Stimulated activated CD4-positive, alpha-beta T cell treated with anti-CD3 and anti-CD28 coated beads, Interleukin-12 subunit alpha, Interleukin-12 subunit beta, amount 100 ng/mL, for 48 hours (primary cell): ENCODE data around the gene R3HDM2.
A peak's percentile ranks its signal among the peaks of the same experiment; 100 is the strongest.

Experiments
- DNase-seq, 3 donors: peaks; one replicate each; pipeline ENCODE4 v3.0.0-alpha.2; 2020; ENCODE audit warnings: low read depth in 2 of 3, low spot score in 1 of 3

R3HDM2 gene

DNA sequence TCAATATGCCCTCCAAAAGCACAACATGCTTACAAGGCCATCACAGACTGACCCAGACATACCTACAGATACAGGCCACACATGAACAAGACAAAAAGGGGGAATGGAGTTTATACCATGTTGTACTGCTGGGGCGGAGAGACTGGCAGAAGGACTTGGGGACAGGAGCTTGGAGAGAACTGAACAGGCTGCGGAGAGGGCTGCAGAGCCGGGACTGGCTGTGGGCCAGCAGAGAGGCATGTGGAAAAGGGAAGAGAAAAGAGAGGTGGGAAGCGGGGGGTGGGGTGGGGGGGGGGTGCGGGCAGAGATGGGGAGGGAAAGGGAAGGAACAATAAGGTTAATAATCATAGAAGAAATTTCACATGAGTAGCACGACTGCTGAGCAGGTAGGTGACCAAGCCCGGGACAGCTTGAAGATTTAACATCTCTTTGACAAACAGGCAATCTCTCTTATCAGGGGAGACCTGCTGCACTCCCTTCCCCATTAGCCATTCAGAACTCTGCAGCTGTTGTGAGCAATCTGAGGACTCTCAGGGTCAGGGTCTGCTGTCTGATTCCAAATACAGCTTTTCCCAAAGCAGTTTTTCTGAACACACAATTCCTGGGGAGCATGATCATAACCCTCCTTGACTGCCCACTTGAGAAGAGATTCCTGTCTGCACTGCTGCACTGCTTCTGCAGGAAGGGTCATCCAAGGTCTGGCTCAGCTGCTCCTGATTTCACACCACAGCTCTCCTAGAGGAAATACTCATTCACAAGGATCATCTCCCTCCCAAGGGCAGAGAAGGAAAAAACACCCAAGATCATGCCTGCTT lies 158.3 kb downstream of the R3HDM2 start:
- no peak for DNase-seq

DNA sequence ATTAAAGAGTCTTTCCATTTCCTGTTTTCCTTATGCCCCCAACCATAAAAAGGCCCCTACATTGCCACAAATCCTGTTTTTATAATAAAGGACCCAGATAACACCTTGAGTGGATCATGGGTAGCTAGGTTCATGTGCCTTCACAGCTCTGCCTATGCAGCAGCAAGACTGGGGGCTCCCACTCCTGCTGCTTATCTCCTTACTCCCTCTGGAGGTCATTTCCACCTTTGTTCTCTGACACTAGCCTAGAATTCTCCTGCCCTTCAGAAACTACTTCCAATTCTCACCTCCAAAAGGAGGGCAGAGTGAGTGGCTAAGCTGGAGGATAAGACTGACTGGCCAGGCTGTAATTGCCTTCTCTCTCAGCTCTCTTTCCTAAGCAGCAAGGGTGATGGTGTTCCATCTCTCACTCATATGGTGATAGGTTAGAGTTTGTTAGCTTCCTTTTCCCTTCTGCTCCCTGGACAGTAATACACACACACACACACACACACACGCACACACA lies 159.8 kb downstream of the R3HDM2 start:
- DNase-seq: no peak

DNA sequence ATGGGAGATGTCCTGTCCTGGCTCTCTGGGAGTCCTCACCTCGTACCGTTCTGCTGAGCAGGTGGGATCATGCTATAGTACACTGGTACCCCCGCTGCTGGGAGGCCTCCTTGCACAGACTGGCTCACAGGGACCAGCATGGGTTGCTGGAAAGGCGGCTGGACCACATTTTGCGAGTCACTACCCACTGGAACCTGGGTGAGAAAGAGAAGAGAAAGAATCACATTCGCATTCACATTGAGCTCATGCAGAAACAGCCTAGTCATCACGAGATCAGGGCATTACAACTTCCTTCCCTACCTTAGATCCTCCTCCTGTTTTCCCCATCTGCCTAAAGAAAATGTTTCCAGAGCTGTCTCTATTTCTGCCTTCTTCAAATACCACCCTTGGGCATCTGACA lies 162.6 kb downstream of the R3HDM2 start:
- DNase-seq: peak; percentile 23 to 38 (median 23)

DNA sequence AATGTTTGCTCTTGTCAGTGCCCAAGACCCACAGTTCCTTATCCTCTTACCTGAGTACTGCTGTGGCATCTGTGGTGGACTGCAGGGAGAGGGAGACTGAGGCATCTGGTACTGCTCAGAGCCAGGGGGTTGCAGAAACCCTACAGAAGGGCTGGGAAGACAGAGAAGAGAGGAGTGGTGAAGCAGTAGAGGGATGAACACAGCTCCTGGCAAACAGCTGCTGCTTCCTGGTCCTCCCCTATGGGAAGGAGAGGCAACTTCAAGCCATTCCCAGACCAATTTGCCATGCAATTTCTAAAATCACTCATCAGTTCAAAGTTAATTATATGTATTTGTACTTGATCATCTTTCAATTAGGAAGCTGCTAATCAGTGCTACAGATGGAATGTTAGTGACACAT lies 164.2 kb downstream of the R3HDM2 start:
- DNase-seq: no peak

DNA sequence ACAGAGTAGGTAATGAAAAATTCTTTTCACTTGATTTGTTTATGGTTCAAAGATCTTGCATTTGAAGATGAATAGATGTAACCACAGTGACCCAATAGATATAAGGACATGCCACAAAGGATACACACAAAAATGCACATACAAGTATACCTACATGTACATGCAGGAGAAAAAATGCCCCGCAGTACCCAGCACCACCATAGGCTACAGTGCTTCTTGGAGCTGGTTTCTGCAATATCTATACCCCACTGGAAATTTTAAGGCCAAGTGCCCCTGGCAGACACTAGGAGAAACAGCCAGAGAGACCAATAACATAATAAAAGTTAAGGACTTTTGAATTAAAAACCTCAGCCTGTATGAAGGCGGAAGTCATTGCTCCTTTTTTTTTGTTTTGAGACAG lies 167.7 kb downstream of the R3HDM2 start:
- no peak for DNase-seq

DNA sequence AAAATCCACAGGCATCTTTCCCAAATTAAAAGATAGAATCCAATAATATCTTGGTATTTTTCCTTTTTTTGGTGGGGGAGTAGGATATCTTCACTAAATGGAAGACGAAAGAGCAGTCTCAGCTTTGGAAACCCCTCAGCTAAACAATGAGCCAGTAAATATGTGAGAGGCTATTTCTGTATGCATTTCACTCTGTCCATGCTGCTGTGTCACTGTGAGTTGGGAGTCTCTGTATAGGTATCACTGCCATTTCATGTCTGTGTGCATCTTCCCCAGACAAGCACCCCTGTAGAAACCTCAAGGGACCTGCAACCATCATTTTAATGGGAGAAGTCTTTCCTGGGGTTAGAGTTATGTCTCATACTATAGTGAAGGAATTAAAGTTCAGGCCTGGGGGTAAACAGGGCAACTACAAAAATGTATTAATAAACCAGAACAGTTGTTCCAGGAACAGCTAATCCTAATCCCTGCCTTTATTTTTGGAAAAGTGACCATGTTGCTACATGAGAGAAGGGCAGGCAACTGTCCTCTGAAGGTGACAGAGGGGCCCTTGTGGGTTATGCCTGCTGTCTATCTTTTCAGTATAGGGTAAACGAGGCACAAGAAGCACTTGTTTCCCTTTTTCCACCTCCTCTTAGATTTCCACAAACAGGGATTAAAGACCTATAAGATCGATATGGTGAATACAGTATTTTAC lies 168.6 kb downstream of the R3HDM2 start:
- no peak for DNase-seq

DNA sequence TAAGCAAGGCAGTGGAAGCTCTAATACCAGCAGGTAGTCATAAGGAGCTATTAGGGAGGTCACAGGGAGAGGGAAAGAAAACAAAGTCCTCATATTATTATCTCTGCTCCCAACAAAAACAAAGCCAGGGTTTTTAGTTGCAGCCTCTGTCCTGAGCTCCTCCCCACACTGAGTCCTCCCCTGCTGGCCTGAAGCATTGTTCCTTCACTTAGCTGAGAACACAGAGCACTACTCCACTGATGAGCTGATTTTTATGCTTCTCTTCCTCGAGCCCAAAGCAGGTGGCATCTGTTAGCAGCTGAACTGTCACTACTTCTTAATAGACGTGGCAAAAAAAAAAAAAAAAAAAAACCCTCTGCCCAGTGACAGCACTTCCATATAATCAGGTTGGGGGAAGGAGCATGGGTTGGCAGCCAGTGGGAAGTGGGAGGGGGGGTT lies 169.4 kb downstream of the R3HDM2 start:
- no peak for DNase-seq

DNA sequence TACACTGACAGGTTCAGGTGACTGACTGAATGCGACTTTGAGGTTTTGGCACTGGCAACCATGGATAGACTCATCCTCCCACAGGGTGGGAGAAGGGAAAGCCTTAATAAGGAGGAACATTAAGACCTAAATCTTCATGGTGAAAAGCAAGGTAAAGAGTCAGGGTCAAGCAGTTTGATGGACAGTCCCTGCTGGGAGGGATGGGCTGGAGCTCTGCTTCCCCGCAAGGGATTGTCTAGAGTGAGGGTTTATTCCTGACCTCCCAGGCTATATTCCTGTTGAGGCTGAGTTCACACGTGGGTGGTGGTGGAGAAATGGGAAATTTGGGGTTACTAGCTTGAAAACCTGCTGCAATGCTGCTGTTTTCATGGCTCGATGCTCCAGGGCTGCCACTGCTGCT lies 170.5 kb downstream of the R3HDM2 start:
- no peak for DNase-seq

DNA sequence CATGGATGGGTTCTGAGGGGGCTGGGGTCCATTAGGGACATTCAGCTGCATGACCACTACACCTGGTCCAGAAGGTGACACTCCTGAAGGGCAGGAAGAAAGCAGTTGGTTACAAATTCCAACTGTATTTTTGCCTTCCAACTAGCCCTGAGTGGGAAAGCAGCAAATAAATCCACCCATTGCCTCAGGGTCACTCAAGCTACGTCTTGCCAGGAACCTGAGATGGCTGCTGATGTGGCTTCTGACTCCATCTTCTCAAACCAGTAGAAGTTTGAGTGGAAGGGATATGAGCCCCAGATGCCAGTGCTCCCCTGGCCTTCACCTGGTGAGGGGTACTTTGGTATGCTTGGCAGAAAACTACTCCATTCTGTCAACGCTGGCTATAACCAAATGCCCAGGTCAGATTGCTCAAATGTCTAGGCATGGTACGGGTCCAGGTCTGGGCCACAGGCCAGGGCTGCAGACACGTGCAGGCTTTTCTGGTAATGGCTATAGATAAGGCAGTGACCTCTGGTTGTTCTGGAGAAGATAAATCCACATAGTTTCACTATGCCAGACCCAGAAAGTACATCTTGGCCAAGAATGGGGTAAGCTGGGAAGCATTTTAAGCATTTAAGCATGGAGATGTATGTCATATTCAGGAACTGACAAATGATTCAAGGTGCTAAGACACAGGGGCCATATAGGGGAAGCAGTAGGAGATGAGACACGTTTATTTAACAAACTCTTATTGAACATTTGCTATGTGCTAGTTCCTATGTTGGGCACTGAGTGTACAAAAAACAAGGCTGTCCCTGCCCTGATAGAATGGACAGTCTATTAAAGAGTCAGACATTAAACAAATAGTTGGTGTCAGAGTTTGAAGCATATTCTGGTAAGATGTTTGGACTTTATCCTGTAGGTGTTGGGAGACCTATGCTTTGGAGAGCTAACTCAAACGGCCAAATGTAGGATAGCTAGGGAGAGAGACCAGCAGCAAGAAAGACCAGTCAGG lies 171.6 kb downstream of the R3HDM2 start:
- no peak for DNase-seq

DNA sequence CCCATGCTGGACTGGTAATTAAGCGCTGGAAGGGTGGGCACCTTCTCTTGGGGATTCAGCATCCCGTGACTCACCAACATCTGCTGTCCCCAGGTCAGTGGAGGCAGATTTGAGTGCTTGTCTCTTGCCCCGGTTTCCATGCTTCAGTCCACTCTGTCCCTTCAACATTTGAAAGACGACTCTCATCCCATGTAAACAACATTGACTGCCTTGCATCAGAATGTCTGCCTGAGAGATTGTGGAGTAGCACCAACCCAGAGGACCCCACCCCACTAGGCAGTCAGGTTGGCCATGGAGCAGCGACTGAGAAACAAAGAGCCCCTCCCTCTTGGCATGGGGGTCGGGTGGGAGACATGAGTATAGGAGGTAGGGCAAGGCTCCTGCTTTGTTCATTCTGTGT lies 174.9 kb downstream of the R3HDM2 start:
- no peak for DNase-seq

DNA sequence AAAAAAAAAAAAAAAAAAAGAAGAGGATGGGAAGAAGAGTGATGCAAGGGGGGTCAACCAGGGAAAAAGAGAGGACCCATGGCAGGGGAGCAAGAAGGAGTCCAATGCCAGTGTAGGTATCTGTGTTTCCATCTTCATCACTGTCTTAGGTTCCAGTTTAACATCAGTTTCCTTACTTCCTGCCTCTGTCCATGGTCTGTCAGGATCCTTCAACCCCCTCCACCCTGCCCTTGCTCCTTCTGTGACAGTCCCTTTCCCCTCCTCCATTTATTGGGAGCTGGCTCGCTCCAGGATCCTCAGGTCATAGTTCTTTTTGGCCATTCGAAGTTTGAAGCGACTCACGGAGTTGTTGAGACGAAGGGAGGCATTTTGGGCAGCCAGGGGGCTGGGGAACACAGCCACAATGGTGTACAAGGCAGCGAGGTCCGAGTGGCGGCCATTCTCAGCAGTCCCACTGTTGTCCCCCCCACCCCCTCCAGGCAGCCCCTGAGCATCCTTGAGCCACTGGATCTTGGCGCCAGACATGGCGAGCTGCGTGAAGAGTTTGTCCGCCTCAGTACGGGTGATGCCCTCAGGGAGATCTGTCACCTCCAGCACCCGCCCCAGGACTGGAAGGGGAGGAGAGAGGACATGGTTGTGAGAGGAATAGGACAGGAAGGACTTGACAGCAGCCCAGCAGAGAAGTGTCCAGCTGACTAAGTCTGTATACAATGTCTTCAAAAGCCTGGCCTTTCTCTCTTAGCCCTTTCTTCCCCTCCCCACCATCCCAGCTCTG lies 176.2 kb downstream of the R3HDM2 start:
- no peak for DNase-seq

DNA sequence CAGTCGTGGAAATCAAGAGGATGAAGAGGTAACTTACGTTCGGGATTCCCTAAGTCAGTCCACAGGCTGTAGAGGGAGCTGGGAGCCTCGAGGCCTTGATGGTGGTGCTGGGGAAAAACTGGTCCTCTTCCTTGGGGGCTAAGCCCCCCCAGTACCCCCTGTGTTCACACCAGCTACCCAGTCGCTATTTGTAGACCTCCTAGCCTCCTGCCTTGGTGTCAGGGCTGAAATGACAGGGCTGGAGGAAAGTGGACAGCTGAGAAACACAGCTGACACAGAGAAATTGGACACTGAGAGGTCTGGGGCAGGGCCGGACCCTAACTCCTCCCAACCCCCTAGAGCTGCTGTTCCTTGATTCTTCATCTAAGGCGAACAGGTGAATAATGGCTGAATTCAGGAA lies 179.9 kb downstream of the R3HDM2 start, which contains the start of gene STAC3:
Gene STAC3, minus strand, starts transcription at position 232 of the 400 bp plus-strand sequence. CDS start 1,551 bp downstream, outside the sequence.
- no peak for DNase-seq

DNA sequence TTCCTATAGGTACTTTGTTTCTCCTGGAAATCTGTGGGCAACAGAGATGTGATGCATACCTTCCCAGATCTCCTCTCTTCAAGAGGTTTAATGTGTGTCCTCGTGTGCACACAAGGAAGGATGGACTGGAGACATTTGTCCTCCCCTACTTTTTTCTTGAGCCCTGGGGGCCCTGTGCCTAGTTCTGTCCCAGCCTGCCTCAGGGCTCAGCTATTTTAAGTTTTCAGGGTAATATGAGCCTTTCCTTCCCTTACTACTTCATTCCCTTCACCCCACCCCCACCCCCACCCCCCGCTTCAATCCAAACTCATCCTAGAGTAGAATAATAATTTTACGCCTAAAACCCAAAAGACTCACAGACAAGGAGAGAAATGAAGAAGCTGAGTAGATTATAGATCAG lies 180.3 kb downstream of the R3HDM2 start:
- DNase-seq: no peak

DNA sequence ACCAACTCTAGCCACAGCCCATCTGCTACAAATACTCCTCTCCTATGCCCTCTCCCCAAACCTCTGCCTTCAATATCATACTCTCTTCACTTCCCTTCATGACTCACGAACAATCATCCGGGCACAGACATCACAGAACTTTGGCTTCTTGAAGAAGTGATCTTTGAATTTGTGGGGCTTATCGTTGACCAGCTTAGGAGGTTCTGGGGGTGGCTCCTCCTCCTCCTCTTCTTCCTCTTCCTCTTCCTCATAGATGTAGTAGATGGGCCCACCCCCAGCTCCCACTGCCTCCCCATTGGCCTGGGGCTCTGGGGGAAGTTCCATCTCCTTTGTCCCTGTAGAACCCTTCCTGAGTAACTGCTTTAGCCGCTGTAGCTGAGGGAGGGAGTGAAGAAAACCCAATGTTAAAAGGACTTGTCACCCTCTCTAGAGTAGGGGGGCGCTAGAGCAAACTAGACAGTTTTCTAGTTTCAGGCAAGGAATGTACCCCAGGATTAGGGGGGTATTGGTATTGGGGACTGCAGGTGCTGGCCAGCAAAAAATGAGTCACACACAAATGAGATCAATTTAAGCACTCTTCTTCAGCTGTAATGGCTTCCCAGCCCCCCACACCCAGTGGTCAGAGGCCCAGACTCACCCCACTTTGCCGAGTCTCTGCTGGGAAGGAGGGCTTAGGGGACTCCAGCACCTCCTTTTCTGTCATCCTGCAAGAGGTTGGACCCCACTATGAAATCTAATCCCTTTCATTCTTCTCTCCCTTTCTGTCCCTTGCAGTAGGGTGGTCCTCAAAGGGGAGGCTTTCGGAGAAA lies 181.7 kb downstream of the R3HDM2 start:
- no peak for DNase-seq

DNA sequence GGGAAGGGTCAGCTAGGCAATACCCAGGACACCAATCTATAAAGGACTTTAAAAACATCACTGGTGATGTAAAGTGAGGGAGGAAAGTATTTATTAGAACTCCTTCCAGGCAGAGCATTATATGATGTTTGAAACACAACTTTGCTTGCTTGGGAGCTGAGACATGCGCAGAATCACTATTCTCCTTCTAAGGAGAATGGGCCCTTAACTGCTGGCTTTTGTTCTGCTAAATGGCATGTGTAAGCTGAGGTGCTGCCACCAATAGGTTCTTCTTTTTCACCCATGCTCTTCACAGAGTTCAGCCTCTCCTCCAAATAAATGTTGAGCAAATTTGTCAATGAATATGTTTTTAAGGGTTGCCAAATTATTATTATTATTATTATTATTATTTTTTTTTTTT lies 183.8 kb downstream of the R3HDM2 start:
- no peak for DNase-seq

DNA sequence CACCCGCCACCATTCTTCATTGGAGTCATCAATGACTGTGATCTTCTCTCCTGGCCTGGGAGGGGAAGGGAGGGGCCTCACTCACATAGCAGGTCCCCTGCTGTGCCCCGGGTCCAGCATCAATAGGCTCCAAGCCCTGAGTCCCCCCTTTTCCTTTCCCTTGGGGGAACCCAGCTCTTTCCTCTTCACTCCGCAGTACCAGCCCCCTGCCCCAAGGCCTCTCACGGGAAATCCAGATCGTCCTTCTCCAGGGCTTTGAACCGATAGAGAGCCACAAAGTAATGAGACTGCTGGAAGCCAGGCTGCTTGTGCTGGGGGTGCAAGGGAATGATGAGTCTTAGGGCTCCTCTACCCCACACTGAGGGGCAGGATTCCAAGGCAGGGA lies 186.5 kb downstream of the R3HDM2 start:
- no peak for DNase-seq

DNA sequence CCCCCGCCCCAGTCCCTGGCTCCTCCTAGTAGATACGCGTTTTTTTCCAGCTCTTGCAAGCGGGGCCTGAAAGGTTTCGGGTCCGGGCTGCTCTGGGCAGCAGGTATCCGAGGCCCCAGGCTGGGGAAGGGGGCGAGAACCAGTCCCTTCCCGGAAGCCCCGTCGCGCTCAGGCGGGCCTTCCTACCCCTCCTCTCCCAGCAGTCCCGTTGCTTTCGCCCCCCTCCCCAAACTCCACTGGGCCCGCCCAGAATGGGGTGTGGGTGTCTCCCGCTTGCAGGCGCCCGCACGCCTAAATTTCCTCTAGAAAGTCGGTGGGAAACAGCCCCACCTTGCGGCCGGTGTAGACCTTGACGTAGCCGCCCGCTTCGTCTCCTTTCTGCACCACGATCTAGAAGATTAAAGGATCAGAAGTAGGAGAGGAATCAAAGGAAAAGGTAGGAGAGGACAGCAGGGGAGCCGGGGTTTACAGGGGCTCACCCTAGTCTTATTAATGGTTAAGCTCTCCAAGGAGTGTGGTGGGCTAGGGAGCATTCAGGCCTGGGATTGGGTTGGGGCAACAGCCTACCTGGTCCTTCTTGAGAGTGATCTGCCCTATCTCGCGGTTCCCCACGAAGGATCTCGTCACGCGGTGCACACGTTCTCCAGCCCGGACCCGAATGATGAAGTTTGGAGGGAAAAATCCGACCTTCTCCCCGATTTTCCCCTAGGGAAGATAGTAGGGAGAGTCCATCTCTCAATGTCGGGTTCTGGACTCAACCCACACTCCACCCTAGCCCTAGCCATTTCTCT lies 187.1 kb downstream of the R3HDM2 start:
- peak in 2 of 3 donors; percentile 78 to 87 for DNase-seq

DNA sequence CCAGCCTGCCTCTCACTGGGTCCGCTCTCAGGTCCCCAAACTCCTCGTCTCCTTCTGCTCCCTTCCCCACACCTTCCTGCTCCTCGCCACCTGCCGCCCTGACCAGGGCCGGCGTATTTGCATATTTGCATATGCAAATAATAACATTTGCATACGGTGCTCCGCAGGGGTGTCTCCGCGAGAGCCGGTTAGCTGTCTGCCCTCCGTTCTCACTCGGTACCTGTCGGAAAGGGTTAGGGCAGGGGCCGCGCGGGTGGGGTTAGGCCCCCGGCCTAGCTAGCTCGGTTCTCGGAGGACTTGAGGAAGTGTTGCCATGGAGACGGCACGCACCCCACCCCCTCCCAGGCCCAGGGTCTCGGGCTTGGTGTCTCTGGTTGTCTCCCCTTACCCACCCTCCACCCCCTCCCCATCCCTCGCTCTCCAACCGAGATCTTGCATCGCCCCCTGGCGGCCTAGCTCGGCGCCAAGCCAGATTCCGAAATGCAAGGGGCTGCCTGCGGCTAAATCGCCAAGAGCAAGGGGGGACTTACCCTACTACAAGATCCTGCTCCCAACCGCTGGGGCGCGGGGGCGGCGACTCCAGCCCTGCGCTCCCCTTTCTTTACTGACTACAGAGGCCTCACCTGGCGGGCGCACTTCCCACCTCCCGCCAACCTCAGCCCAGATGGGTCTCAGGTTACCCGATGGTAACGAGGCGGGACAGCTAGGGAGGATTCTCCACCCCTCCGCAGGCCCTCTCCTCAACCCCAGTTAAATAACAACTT lies 188.0 kb downstream of the R3HDM2 start:
- DNase-seq: peak in 1 of 3 donors; percentile 78
